Measurements from ENCODE around the gene UGT1A9.

DNA sequence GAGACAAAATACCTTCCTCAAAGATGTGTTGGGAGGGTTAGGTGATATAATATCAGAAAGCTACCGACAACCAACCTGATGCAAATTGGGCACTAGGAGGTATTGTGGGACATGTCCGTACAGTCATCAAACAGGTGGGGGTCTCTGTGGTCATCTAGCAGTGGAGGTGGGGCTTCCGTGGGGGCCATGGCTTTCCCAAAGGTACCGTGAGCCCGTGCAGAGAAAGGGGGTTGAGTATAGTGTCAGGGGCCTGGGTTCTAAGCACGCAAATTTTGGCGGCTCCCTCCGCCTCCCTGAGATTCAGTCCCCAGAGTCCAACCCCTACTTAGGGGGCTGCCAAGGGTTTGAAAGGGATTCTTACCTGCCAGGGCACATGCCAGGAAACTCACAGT, 150.0 kb downstream of the UGT1A9 start:
- TF ChIP-seq, protein P1, sequence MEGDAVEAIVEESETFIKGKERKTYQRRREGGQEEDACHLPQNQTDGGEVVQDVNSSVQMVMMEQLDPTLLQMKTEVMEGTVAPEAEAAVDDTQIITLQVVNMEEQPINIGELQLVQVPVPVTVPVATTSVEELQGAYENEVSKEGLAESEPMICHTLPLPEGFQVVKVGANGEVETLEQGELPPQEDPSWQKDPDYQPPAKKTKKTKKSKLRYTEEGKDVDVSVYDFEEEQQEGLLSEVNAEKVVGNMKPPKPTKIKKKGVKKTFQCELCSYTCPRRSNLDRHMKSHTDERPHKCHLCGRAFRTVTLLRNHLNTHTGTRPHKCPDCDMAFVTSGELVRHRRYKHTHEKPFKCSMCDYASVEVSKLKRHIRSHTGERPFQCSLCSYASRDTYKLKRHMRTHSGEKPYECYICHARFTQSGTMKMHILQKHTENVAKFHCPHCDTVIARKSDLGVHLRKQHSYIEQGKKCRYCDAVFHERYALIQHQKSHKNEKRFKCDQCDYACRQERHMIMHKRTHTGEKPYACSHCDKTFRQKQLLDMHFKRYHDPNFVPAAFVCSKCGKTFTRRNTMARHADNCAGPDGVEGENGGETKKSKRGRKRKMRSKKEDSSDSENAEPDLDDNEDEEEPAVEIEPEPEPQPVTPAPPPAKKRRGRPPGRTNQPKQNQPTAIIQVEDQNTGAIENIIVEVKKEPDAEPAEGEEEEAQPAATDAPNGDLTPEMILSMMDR (IDR thresholded peaks at IDR 0.05; ENCODE audit: poor library complexity): no peak
- TF ChIP-seq EZH2phosphoT487 (IDR thresholded peaks at IDR 0.05; ENCODE audit: low read depth, severe bottlenecking, unreplicated experiment) (no peak), EZH2 (IDR thresholded peaks at IDR 0.05; ENCODE audit: borderline replicate concordance) (no peak)

Data from hepatocyte (in vitro differentiated cells).